Hepatocyte (in vitro differentiated cells): ENCODE measurements around the gene DHRS7C.

Experiments used
- EZH2 ChIP-seq: fragments of 200-600 bp; sonication (generic); IDR thresholded peaks from 2 replicates; pipeline ENCODE4 v1.6.1; 2016; ENCODE audit warnings: antibody characterized with exemption, mild to moderate bottlenecking, borderline replicate concordance
- EZH2phosphoT487 ChIP-seq: fragments of 200-600 bp; sonication (generic); IDR thresholded peaks from one replicate; pipeline ENCODE4 v1.6.1; 2018; ENCODE audit warnings: antibody characterized with exemption, mild to moderate bottlenecking, low read depth, moderate library complexity; ENCODE audit not compliant: unreplicated experiment, severe bottlenecking
- TF ChIP-seq, protein P1 (sequence below): fragments of 200-600 bp; sonication (generic); IDR thresholded peaks from 2 replicates; pipeline ENCODE4 v1.5.1; 2016; ENCODE audit warnings: antibody characterized with exemption, mild to moderate bottlenecking; ENCODE audit not compliant: poor library complexity

- TF ChIP-seq, protein P1, sequence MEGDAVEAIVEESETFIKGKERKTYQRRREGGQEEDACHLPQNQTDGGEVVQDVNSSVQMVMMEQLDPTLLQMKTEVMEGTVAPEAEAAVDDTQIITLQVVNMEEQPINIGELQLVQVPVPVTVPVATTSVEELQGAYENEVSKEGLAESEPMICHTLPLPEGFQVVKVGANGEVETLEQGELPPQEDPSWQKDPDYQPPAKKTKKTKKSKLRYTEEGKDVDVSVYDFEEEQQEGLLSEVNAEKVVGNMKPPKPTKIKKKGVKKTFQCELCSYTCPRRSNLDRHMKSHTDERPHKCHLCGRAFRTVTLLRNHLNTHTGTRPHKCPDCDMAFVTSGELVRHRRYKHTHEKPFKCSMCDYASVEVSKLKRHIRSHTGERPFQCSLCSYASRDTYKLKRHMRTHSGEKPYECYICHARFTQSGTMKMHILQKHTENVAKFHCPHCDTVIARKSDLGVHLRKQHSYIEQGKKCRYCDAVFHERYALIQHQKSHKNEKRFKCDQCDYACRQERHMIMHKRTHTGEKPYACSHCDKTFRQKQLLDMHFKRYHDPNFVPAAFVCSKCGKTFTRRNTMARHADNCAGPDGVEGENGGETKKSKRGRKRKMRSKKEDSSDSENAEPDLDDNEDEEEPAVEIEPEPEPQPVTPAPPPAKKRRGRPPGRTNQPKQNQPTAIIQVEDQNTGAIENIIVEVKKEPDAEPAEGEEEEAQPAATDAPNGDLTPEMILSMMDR: no peak
- TF ChIP-seq EZH2phosphoT487: no peak
- TF ChIP-seq EZH2: no peak
Measured at GRCh38 chr17:9755083-9755482, 36.3 kb downstream of the DHRS7C start.
